GM12878 (cell line): ENCODE data around the gene DCDC2C. TPM values are rescaled to one million over a fixed set of nuclear protein-coding genes. Genes with fewer than 3 reads are reported as not detected.

Experiments used
- ATAC-seq: fragments of 200-7000 bp; cut with Tn5 transposase; 3 replicates; pipeline ENCODE4 v1.9.1; 2020; ENCODE audit warnings: mild to moderate bottlenecking, moderate library complexity
- BruUV-seq: library from RNA; stranded (reverse); fragments of 400-500 nt; replicated peaks from 2 replicates; lab custom pipeline; 2021; lab: Mats Ljungman, UMichigan
- CTCF ChIA-PET: fragments of 300-600 bp; sonication (Branson Sonifier 250); formaldehyde crosslinking; extraction: SDS; loops from one replicate; lab custom pipeline; 2021; ENCODE audit warnings: inconsistent platforms; lab: Yijun Ruan, JAX
- POLR2A ChIA-PET: fragments of 350-600 bp; formaldehyde crosslinking; extraction: SDS; loops from one replicate; lab custom pipeline; 2021; ENCODE audit warnings: inconsistent platforms; lab: Charles Lee
- RAD21 ChIA-PET: fragments of 300-600 bp; sonication (Branson Sonifier 250); formaldehyde crosslinking; loops from one replicate; lab custom pipeline; 2023; ENCODE audit warnings: antibody characterized with exemption; ENCODE audit not compliant: unreplicated experiment; lab: Charles Lee
- SMC1A ChIA-PET: fragments of 300-600 bp; sonication (Branson Sonifier 250); formaldehyde crosslinking; loops from one replicate; lab custom pipeline; 2023; ENCODE audit not compliant: unreplicated experiment, uncharacterized antibody; lab: Charles Lee
- DNase-seq: peaks from one replicate; pipeline ENCODE4 v3.0.0-alpha.2; 2011; ENCODE audit warnings: low read depth, low spot score
- FAIRE-seq: peaks from 3 replicates; lab custom pipeline; 2011; peaks lifted over from hg19 to GRCh38; lab: Jason Lieb, UNC
- H2AFZ ChIP-seq: 2 replicates; pipeline ENCODE4 v1.6.0; 2011; ENCODE audit warnings: low read depth, low read length, control low read depth; ENCODE audit not compliant: control insufficient read depth
- H3K27ac ChIP-seq: 2 replicates; pipeline ENCODE4 v1.5.1; 2011; ENCODE audit warnings: control low read depth; ENCODE audit not compliant: control insufficient read depth, insufficient read depth
- H3K27me3 ChIP-seq, 2 experiments: replicated peaks in 1 of 2; 2 replicates each; pipeline versions ENCODE4 v1.6.0 to v1.6.1; 2011; ENCODE audit warnings: low read length in 1 of 2; ENCODE audit not compliant: control insufficient read depth in 2 of 2, insufficient read depth in 2 of 2
- H3K36me3 ChIP-seq, 2 experiments: 2 replicates each; pipeline ENCODE4 v1.5.1; 2011; ENCODE audit warnings: low read length in 1 of 2; ENCODE audit not compliant: control insufficient read depth in 2 of 2, insufficient read depth in 2 of 2
- H3K4me1 ChIP-seq: 2 replicates; pipeline ENCODE4 v1.6.1; 2011; ENCODE audit warnings: mild to moderate bottlenecking, low read length, moderate library complexity, mixed read lengths; ENCODE audit not compliant: control insufficient read depth, insufficient read depth
- H3K4me2 ChIP-seq: 2 replicates; pipeline ENCODE4 v1.6.0; 2011; ENCODE audit warnings: control low read depth; ENCODE audit not compliant: control insufficient read depth, insufficient read depth
- H3K4me3 ChIP-seq: fragments of 200-600 bp; sonication (generic); 2 replicates; pipeline ENCODE4 v1.5.1; 2016
- H3K79me2 ChIP-seq: 2 replicates; pipeline ENCODE4 v1.6.0; 2011; ENCODE audit warnings: low read length; ENCODE audit not compliant: control insufficient read depth, insufficient read depth
- H3K9ac ChIP-seq: 2 replicates; pipeline ENCODE4 v1.8.0; 2011; ENCODE audit warnings: low read length, control low read depth, mixed read lengths; ENCODE audit not compliant: control insufficient read depth, insufficient read depth
- H3K9me3 ChIP-seq: replicated peaks from 3 replicates; pipeline ENCODE4 v1.5.1; 2011; ENCODE audit warnings: mild to moderate bottlenecking, low read length; ENCODE audit not compliant: control insufficient read depth, insufficient read depth
- H4K20me1 ChIP-seq: 2 replicates; pipeline ENCODE4 v1.6.0; 2011; ENCODE audit not compliant: control insufficient read depth, insufficient read depth
- ATF2 ChIP-seq: IDR thresholded peaks from 2 replicates; pipeline ENCODE4 v1.6.1; 2012; ENCODE audit warnings: low read length, inconsistent platforms
- CEBPZ ChIP-seq: fragments of 150-350 bp; IDR thresholded peaks from 2 replicates; pipeline ENCODE4 v1.6.1; 2016; ENCODE audit warnings: low read depth, low read length
- HDGF ChIP-seq: fragments of 450-650 bp; IDR thresholded peaks from 2 replicates; pipeline ENCODE4 v1.6.1; 2016; ENCODE audit warnings: antibody characterized with exemption
- HSF1 ChIP-seq: fragments of 150-350 bp; IDR thresholded peaks from 2 replicates; pipeline ENCODE4 v1.6.1; 2014; ENCODE audit warnings: mild to moderate bottlenecking, low read depth, low read length
- MEF2B ChIP-seq: fragments of 450-650 bp; IDR thresholded peaks from 2 replicates; pipeline ENCODE4 v1.6.1; 2018; ENCODE audit warnings: mild to moderate bottlenecking, moderate library complexity; ENCODE audit not compliant: partially characterized antibody, poor library complexity, severe bottlenecking
- MXI1 ChIP-seq: fragments of 150-350 bp; IDR thresholded peaks from 2 replicates; pipeline ENCODE4 v1.6.1; 2011; ENCODE audit warnings: low read depth, mild to moderate bottlenecking, inconsistent platforms, low read length, improper control_type of control experiment
- NFYB ChIP-seq: IDR thresholded peaks from 2 replicates; pipeline ENCODE4 v1.6.1; 2011; ENCODE audit warnings: low read depth, mild to moderate bottlenecking, low read length, improper control_type of control experiment, moderate library complexity; ENCODE audit not compliant: insufficient read depth
- RAD51 ChIP-seq: fragments of 450-650 bp; IDR thresholded peaks from 2 replicates; pipeline ENCODE4 v1.6.1; 2016; ENCODE audit warnings: moderate library complexity, mild to moderate bottlenecking, inconsistent platforms
- RCOR1 ChIP-seq: conservative IDR thresholded peaks from 2 replicates; pipeline ENCODE4 v1.6.1; 2012; ENCODE audit warnings: low read depth, low read length, improper control_type of control experiment
- TCF3 ChIP-seq: IDR thresholded peaks from 2 replicates; pipeline ENCODE4 v1.6.1; 2012; ENCODE audit warnings: low read depth, mild to moderate bottlenecking, low read length, borderline replicate concordance; ENCODE audit not compliant: insufficient read depth
- ZNF384 ChIP-seq: IDR thresholded peaks from 2 replicates; pipeline ENCODE4 v1.6.1; 2012; ENCODE audit warnings: low read depth, mild to moderate bottlenecking, low read length, improper control_type of control experiment, borderline replicate concordance
- WGBS: methylation state at CpG from one replicate; pipeline ENCODE4 v1.1.6; 2016; ENCODE audit warnings: low lambda C conversion rate; ENCODE audit not compliant: insufficient replicate concordance, insufficient coverage; ENCODE audit errors: missing lambda C conversion rate; 5-methylcytosine and 5-hydroxymethylcytosine counted together
- in situ Hi-C: fragments of 300-500 bp; cut with MboI; formaldehyde crosslinking; loops from 9 replicates; pipeline ENCODE4 v1.14.3; 2018; ENCODE audit warnings: mixed read lengths
- intact Hi-C: fragments of 100-400 bp; cut with micrococcal nuclease; formaldehyde crosslinking; loops from one replicate; pipeline ENCODE4 v1.14.2; 2022; ENCODE audit not compliant: unreplicated experiment
- polyA plus RNA-seq, 11 experiments: library from polyadenylated mRNA; depleted of rRNA in 4 of 11; unstranded in 6 of 11; stranded (reverse) in 5 of 11; fragments of >200 nt; fragmentation: Nextera tagmentation in 4 of 11; fragmentation: Illumina TruSeq in 1 of 11; extraction: Ambion mirVana in 4 of 11; extraction: Trizol in 1 of 11; gene quantifications; 1 replicate in 1 of 11; 2 replicates in 10 of 11; pipeline versions ENCODE4 v1.2.1 to v1.2.3, GENCODE V29; 2011 to 2016; ENCODE audit warnings: inconsistent platforms in 2 of 11, missing spikeins in 2 of 11, low read depth in 1 of 11
- total RNA-seq, 4 experiments: library from RNA; depleted of rRNA in 3 of 4; stranded (reverse); fragments of >200 nt in 3 of 4; fragmentation: Illumina TruSeq in 1 of 4; extraction: Trizol in 1 of 4; gene quantifications; 2 replicates each; pipeline versions ENCODE4 v1.2.1 to v1.2.3, GENCODE V29; 2013 to 2021

The DCDC2C gene
- total and polyA plus RNA-seq, 10 of the 15 experiments (the other 5 are each of a cell fraction or from before 2014, with no cell fraction given) = not detected

GRCh38 chr2:3678212-3678611 lies 25.2 kb upstream of the DCDC2C start:
- Histone ChIP-seq H3K4me1 (no peaks in the 10 kb centered on the region), H3K9ac (no peak overlapping the region), H3K27ac (no peak overlapping the region)
- ChIA-PET POLR2A (no interaction called here), CTCF (no interaction called here)
- DNase-seq = no peak
- no peak for TF ChIP-seq MXI1
- TF ChIP-seq HSF1 = no peak
- TF ChIP-seq, all 136 proteins: peak for 0
- Histone ChIP-seq H3K9me3 (no peaks in the 10 kb centered on the region), H3K79me2 (no peaks in the 10 kb centered on the region), H3K4me2 (no peak overlapping the region), H2AFZ (no peak overlapping the region), H4K20me1 (no peaks in the 10 kb centered on the region), H3K4me3 (no peak overlapping the region), H3K27me3 (peaks cover 0 to 3% of the 10 kb centered on the region in 2 experiments), H3K36me3 (no peaks in the 10 kb centered on the region)
- ChIA-PET SMC1A (no interaction called here), RAD21 (no interaction called here)
- no TSS peak for BruUV-seq
- intact Hi-C loops (no loop called here), in situ Hi-C loops (no loop called here)
- no peak for ATAC-seq
- FAIRE-seq = no peak
- WGBS = 28% methylated on average over 9 of the region's 9 CpGs

GRCh38 chr2:3679180-3679579 lies 24.2 kb upstream of the DCDC2C start:
- WGBS = 77% methylated on average over 2 of the region's 2 CpGs
- CTCF ChIA-PET = no interaction called here
- FAIRE-seq = no peak
- TF ChIP-seq HDGF = no peak
- no peak for TF ChIP-seq NFYB
- no peak for TF ChIP-seq TCF3
- no peak for TF ChIP-seq MEF2B
- no peak for TF ChIP-seq CEBPZ
- no peak for TF ChIP-seq ATF2
- TF ChIP-seq ZNF384 = no peak
- TF ChIP-seq RAD51 = no peak
- no peak for TF ChIP-seq RCOR1

More at GRCh38 chr2:3679180-3679579, 24.2 kb upstream of the DCDC2C start:
- H3K4me3 ChIP-seq = no peak overlapping the region
- H3K27me3 ChIP-seq = peaks cover 0 to under 1% of the 10 kb centered on the region in 2 experiments
- RAD21 ChIA-PET = no interaction called here
- H3K9ac ChIP-seq = no peak overlapping the region
- POLR2A ChIA-PET = no interaction called here
- no peak overlapping the region for H2AFZ ChIP-seq
- no peak for DNase-seq
- no peak for ATAC-seq
- no peaks in the 10 kb centered on the region for H3K79me2 ChIP-seq
- no peak overlapping the region for H3K4me2 ChIP-seq
- H3K36me3 ChIP-seq = no peaks in the 10 kb centered on the region
- H3K27ac ChIP-seq = no peak overlapping the region
- SMC1A ChIA-PET = interaction anchor here (0.6 kb wide), 1 partner anchor 14 kb away, joined by 3 read pairs; no protein-coding TSS in a partner anchor
- intact Hi-C loops = no loop called here
- in situ Hi-C loops = no loop called here
- no peaks in the 10 kb centered on the region for H3K4me1 ChIP-seq
- H4K20me1 ChIP-seq = no peaks in the 10 kb centered on the region
- BruUV-seq = no TSS peak
- no peaks in the 10 kb centered on the region for H3K9me3 ChIP-seq
